Endothelial cell of umbilical vein (primary cell): ENCODE measurements around the gene TNFAIP8. TPM values are rescaled to one million over a fixed set of nuclear protein-coding genes. Genes with fewer than 3 reads are reported as not detected.

Source experiments
- BruUV-seq: library from RNA; stranded (reverse); fragments of 400-500 nt; replicated peaks from 2 replicates; lab custom pipeline; 2021; lab: Mats Ljungman, UMichigan
- CTCF ChIA-PET: fragments of 300-600, 350-600 bp; sonication (Branson Sonifier 250); formaldehyde crosslinking; loops from one replicate; lab custom pipeline; 2021; ENCODE audit warnings: antibody characterized with exemption, inconsistent platforms; lab: Charles Lee
- POLR2A ChIA-PET: fragments of 300-600, 350-600 bp; sonication (Branson Sonifier 250); formaldehyde crosslinking; loops from one replicate; lab custom pipeline; 2021; ENCODE audit warnings: antibody characterized with exemption, inconsistent platforms; lab: Charles Lee
- DNase-seq: peaks from one replicate; pipeline ENCODE4 v3.0.0-alpha.2; 2011; ENCODE audit warnings: low read depth, low spot score
- FAIRE-seq: peaks from 2 replicates; lab custom pipeline; 2011; peaks lifted over from hg19 to GRCh38; lab: Jason Lieb, UNC
- H2AFZ ChIP-seq: 2 replicates; pipeline ENCODE4 v1.6.0; 2012; ENCODE audit warnings: low read depth, low read length, control low read depth, inconsistent platforms
- H3K27ac ChIP-seq: 2 replicates; pipeline ENCODE4 v1.5.1; 2011; ENCODE audit warnings: low read depth, mild to moderate bottlenecking, control low read depth, low read length, moderate library complexity; ENCODE audit not compliant: insufficient read depth
- H3K27me3 ChIP-seq, 2 experiments: 2 replicates each; pipeline versions ENCODE4 v1.6.0 to v1.6.1; 2011; ENCODE audit warnings: low read length in 2 of 2, mixed read lengths in 1 of 2; ENCODE audit not compliant: control insufficient read depth in 2 of 2, insufficient read depth in 2 of 2
- H3K36me3 ChIP-seq, 2 experiments: 2 replicates in 1 of 2; 3 replicates in 1 of 2; pipeline ENCODE4 v1.5.1; 2011; ENCODE audit warnings: low read length in 2 of 2, mild to moderate bottlenecking in 1 of 2, moderate library complexity in 1 of 2; ENCODE audit not compliant: control insufficient read depth in 2 of 2, insufficient read depth in 2 of 2; ENCODE audit errors: extremely low read depth in 1 of 2
- H3K4me1 ChIP-seq: 3 replicates; pipeline ENCODE4 v1.5.1; 2011; ENCODE audit warnings: mild to moderate bottlenecking, low read length; ENCODE audit not compliant: control insufficient read depth, insufficient read depth; ENCODE audit errors: extremely low read depth
- H3K4me2 ChIP-seq: 2 replicates; pipeline ENCODE4 v1.6.1; 2011; ENCODE audit warnings: low read length, control low read depth, mixed read lengths; ENCODE audit not compliant: insufficient read depth
- H3K4me3 ChIP-seq, 3 experiments: fragments of 200-600 bp in 1 of 3; sonication (generic), shearing (Covaris generic) in 1 of 3; replicated peaks in 1 of 3; 2 replicates each; pipeline ENCODE4 v1.5.1; 2011 to 2016; ENCODE audit warnings: control low read depth in 3 of 3, low read length in 3 of 3, mild to moderate bottlenecking in 2 of 3, inconsistent platforms in 1 of 3, low read depth in 1 of 3, moderate library complexity in 1 of 3; ENCODE audit not compliant: insufficient read depth in 1 of 3
- H3K79me2 ChIP-seq: 2 replicates; pipeline ENCODE4 v1.6.0; 2012; ENCODE audit warnings: low read length, inconsistent platforms; ENCODE audit not compliant: control insufficient read depth, insufficient read depth
- H3K9ac ChIP-seq: replicated peaks from 2 replicates; pipeline ENCODE3; 2011; ENCODE audit warnings: low read length, control low read depth; ENCODE audit not compliant: insufficient read depth; ENCODE audit errors: extremely low read depth
- H3K9me1 ChIP-seq: replicated peaks from 3 replicates; pipeline ENCODE4 v1.6.0; 2011; ENCODE audit warnings: mild to moderate bottlenecking, low read length; ENCODE audit not compliant: control insufficient read depth, insufficient read depth; ENCODE audit errors: extremely low read depth
- H3K9me3 ChIP-seq: replicated peaks from 2 replicates; pipeline ENCODE4 v1.5.1; 2012; ENCODE audit warnings: low read length, inconsistent platforms; ENCODE audit not compliant: control insufficient read depth, insufficient read depth
- H4K20me1 ChIP-seq: replicated peaks from 2 replicates; pipeline ENCODE3; 2011; ENCODE audit warnings: mild to moderate bottlenecking, low read length; ENCODE audit not compliant: control insufficient read depth, insufficient read depth; ENCODE audit errors: extremely low read depth
- CTCF ChIP-seq, 2 donors: IDR thresholded peaks; 1 replicate in 1 of 2; 2 replicates in 1 of 2; pipeline ENCODE4 v1.5.1; 2011; ENCODE audit warnings: low read length in 2 of 2, mild to moderate bottlenecking in 2 of 2, moderate library complexity in 2 of 2, control low read depth in 1 of 2, inconsistent platforms in 1 of 2, low read depth in 1 of 2; ENCODE audit not compliant: insufficient read depth in 1 of 2; ENCODE audit errors: extremely low read depth in 1 of 2
- EZH2 ChIP-seq: IDR thresholded peaks from 2 replicates; pipeline ENCODE4 v1.6.1; 2012; ENCODE audit warnings: borderline replicate concordance, low read depth, mild to moderate bottlenecking, moderate library complexity, low read length, inconsistent platforms; ENCODE audit not compliant: severe bottlenecking
- FOS ChIP-seq: IDR thresholded peaks from 2 replicates; pipeline ENCODE4 v1.6.1; 2011; ENCODE audit warnings: mild to moderate bottlenecking, low read length, moderate library complexity, borderline replicate concordance; ENCODE audit not compliant: insufficient read depth
- GATA2 ChIP-seq: IDR thresholded peaks from 2 replicates; pipeline ENCODE4 v1.7.0; 2011; ENCODE audit warnings: low read depth, mild to moderate bottlenecking, moderate library complexity, mixed read lengths, low read length; ENCODE audit not compliant: insufficient read length, insufficient read depth
- JUN ChIP-seq: IDR thresholded peaks from 2 replicates; pipeline ENCODE4 v1.6.1; 2011; ENCODE audit warnings: borderline replicate concordance, low read depth; ENCODE audit not compliant: insufficient read length, insufficient read depth
- MAX ChIP-seq: IDR thresholded peaks from 2 replicates; pipeline ENCODE4 v1.6.1; 2011; ENCODE audit not compliant: insufficient read depth, insufficient read length
- MYC ChIP-seq: IDR thresholded peaks from one replicate; pipeline ENCODE4 v1.6.1; 2011; ENCODE audit warnings: mild to moderate bottlenecking, low read depth, low read length
- POLR2A ChIP-seq: IDR thresholded peaks from 2 replicates; pipeline ENCODE4 v1.6.1; 2012; ENCODE audit warnings: low read depth, mild to moderate bottlenecking, control low read depth, low read length
- POLR2AphosphoS5 ChIP-seq: IDR thresholded peaks from 2 replicates; pipeline ENCODE4 v1.6.1; 2012; ENCODE audit warnings: low read depth, mild to moderate bottlenecking, control low read depth, low read length, moderate library complexity; ENCODE audit not compliant: insufficient read depth
- dilution Hi-C: fragments of 300-500 bp; cut with MboI; formaldehyde crosslinking; loops from one replicate; pipeline ENCODE4 v1.15.0; 2019; ENCODE audit warnings: low sequenced_read_pairs; ENCODE audit not compliant: extremely low pct_ligation_motif_present
- intact Hi-C: fragments of 100-400 bp; cut with micrococcal nuclease; formaldehyde crosslinking; loops from one replicate; pipeline ENCODE4 v1.10.0; 2022
- polyA plus RNA-seq, 4 experiments: library from polyadenylated mRNA; depleted of rRNA in 3 of 4; stranded (reverse) in 3 of 4; unstranded in 1 of 4; fragments of >200 nt; gene quantifications; 2 replicates each; pipeline versions ENCODE4 v1.2.1 to v1.2.3, GENCODE V29; 2011 to 2012; ENCODE audit warnings: missing spikeins in 1 of 4
- total RNA-seq: library from RNA; stranded (reverse); gene quantifications from 2 replicates; pipeline ENCODE4 v1.2.3, GENCODE V29; 2021

Gene TNFAIP8
- total and polyA plus RNA-seq, 2 donors (not counting 3 experiments of a cell fraction or from before 2014, with no cell fraction given): 4.7 to 7.4 TPM

- dilution Hi-C loops (no loop called here), intact Hi-C loops (no loop called here)
- Histone ChIP-seq H3K79me2 (no peaks in the 10 kb centered on the region), H3K4me1 (peaks cover 11% of the 10 kb centered on the region), H3K27ac (no peak overlapping the region), H4K20me1 (no peaks in the 10 kb centered on the region), H2AFZ (no peak overlapping the region), H3K27me3 (peaks cover 0 to 1% of the 10 kb centered on the region in 2 experiments), H3K9me1 (no peaks in the 10 kb centered on the region), H3K36me3 (no peaks in the 10 kb centered on the region), H3K4me2 (no peak overlapping the region), H3K4me3 (no peak overlapping the region), H3K9me3 (no peaks in the 10 kb centered on the region), H3K9ac (no peak overlapping the region)
- ChIA-PET POLR2A (no interaction called here), CTCF (interaction anchor here (1.0 kb wide), 1 partner anchor 20 kb away, joined by 3 read pairs; no protein-coding TSS in a partner anchor)
- FAIRE-seq (no peak), DNase-seq (no peak)
- BruUV-seq: no TSS peak
- TF ChIP-seq GATA2: no peak
- no peak for TF ChIP-seq POLR2AphosphoS5
- no peak for TF ChIP-seq FOS
These were observed 1.1 kb upstream of the TNFAIP8 start for GRCh38 chr5:119354537-119355243.

- Histone ChIP-seq H3K9me3 (no peaks in the 10 kb centered on the region), H3K27ac (no peak overlapping the region), H3K4me3 (peak overlapping the region; percentile 37 to 80 (median 60)), H3K9ac (no peak overlapping the region), H3K4me2 (peak overlapping the region; percentile 91), H3K9me1 (no peaks in the 10 kb centered on the region), H3K36me3 (no peaks in the 10 kb centered on the region), H3K79me2 (no peaks in the 10 kb centered on the region), H4K20me1 (no peaks in the 10 kb centered on the region), H3K27me3 (peaks cover 0 to 1% of the 10 kb centered on the region in 2 experiments), H3K4me1 (peaks cover 11% of the 10 kb centered on the region), H2AFZ (peak overlapping the region; percentile 80)
- ChIA-PET CTCF (interaction anchor here (1.0 to 3.0 kb wide), 3 partner anchors 14 to 57 kb away, joined by 3 to 22 read pairs (median 8); no protein-coding TSS in a partner anchor), POLR2A (no interaction called here)
- dilution Hi-C loops (no loop called here), intact Hi-C loops (no loop called here)
- TF ChIP-seq EZH2 (no peak), GATA2 (no peak), MAX (no peak), MYC (no peak), POLR2AphosphoS5 (no peak), JUN (no peak), POLR2A (no peak), CTCF (IDR thresholded peaks at IDR 0.05; ENCODE audit: extremely low read depth in 1 of 2, insufficient read depth in 1 of 2, low read depth in 1 of 2, low read length in 2 of 2) (no peak), FOS (no peak)
- FAIRE-seq (peak; percentile 54), DNase-seq (no peak)
- BruUV-seq: no TSS peak
These were observed 578 bp upstream of the TNFAIP8 start for GRCh38 chr5:119355244-119355638.
